Measurements from ENCODE around the gene EVA1A.

DNA sequence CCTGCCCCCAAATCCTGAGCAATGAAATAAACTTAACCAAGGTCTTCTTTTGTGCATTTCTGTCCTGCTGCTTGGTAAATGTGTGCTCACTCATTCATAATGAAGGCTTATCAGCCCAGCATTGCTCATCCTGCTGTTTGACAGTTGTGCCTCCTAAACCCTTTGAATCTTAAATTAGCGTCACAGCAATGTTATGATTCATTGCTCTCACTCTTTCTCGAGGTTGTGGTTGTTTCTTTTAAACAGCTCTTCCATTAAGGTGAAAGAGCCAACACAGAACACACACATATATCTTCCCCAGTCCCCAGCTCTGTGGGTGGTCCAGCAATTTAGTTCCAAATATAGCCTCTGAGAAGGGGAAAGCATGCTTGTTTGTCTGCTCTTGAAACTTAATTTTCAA is 84.0 kb downstream of the EVA1A start:
- TF ChIP-seq, protein P1, sequence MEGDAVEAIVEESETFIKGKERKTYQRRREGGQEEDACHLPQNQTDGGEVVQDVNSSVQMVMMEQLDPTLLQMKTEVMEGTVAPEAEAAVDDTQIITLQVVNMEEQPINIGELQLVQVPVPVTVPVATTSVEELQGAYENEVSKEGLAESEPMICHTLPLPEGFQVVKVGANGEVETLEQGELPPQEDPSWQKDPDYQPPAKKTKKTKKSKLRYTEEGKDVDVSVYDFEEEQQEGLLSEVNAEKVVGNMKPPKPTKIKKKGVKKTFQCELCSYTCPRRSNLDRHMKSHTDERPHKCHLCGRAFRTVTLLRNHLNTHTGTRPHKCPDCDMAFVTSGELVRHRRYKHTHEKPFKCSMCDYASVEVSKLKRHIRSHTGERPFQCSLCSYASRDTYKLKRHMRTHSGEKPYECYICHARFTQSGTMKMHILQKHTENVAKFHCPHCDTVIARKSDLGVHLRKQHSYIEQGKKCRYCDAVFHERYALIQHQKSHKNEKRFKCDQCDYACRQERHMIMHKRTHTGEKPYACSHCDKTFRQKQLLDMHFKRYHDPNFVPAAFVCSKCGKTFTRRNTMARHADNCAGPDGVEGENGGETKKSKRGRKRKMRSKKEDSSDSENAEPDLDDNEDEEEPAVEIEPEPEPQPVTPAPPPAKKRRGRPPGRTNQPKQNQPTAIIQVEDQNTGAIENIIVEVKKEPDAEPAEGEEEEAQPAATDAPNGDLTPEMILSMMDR (conservative IDR thresholded peaks at IDR 0.05; ENCODE audit: low read depth in 2 of 2) = no peak
- no peak for TF ChIP-seq POLR2AphosphoS5 (IDR thresholded peaks at IDR 0.05; ENCODE audit: low read depth)
- TF ChIP-seq EZH2 (IDR thresholded peaks at IDR 0.05; ENCODE audit: low read depth, unreplicated experiment) = no peak
- TF ChIP-seq CREB1 (CRISPR knock-in tag; IDR thresholded peaks at IDR 0.05; ENCODE audit: low read depth) = no peak
- no peak for TF ChIP-seq JUNB (IDR thresholded peaks at IDR 0.05; ENCODE audit: unreplicated experiment)
- TF ChIP-seq, protein P2, sequence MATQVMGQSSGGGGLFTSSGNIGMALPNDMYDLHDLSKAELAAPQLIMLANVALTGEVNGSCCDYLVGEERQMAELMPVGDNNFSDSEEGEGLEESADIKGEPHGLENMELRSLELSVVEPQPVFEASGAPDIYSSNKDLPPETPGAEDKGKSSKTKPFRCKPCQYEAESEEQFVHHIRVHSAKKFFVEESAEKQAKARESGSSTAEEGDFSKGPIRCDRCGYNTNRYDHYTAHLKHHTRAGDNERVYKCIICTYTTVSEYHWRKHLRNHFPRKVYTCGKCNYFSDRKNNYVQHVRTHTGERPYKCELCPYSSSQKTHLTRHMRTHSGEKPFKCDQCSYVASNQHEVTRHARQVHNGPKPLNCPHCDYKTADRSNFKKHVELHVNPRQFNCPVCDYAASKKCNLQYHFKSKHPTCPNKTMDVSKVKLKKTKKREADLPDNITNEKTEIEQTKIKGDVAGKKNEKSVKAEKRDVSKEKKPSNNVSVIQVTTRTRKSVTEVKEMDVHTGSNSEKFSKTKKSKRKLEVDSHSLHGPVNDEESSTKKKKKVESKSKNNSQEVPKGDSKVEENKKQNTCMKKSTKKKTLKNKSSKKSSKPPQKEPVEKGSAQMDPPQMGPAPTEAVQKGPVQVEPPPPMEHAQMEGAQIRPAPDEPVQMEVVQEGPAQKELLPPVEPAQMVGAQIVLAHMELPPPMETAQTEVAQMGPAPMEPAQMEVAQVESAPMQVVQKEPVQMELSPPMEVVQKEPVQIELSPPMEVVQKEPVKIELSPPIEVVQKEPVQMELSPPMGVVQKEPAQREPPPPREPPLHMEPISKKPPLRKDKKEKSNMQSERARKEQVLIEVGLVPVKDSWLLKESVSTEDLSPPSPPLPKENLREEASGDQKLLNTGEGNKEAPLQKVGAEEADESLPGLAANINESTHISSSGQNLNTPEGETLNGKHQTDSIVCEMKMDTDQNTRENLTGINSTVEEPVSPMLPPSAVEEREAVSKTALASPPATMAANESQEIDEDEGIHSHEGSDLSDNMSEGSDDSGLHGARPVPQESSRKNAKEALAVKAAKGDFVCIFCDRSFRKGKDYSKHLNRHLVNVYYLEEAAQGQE (IDR thresholded peaks at IDR 0.05; ENCODE audit: unreplicated experiment) = no peak
- no peak for TF ChIP-seq EZH2phosphoT487 (IDR thresholded peaks at IDR 0.05; ENCODE audit: unreplicated experiment)
- no peak for TF ChIP-seq ZNF331 (CRISPR knock-in tag; IDR thresholded peaks at IDR 0.05; ENCODE audit: low read depth)
- no peak for TF ChIP-seq STAT1 (IDR thresholded peaks at IDR 0.05; ENCODE audit: unreplicated experiment)
